Adrenal gland (tissue), 5 donors: Measurements from ENCODE around the gene CDH4.

Source experiments
- POLR2A ChIP-seq, 2 donors: fragments of 450-650 bp; IDR thresholded peaks; one replicate each; pipeline ENCODE4 v1.6.1; 2017; ENCODE audit warnings: antibody characterized with exemption in 2 of 2, mild to moderate bottlenecking in 2 of 2, moderate library complexity in 1 of 2
- TF ChIP-seq, protein P1 (sequence below), 6 experiments: fragments of 450-650 bp in 4 of 6; fragments of 200-600 bp in 2 of 6; sonication (generic) in 1 of 6; IDR thresholded peaks; 1 replicate in 5 of 6; 2 replicates in 1 of 6; pipeline versions ENCODE4 v1.5.1 to v1.8.0; 2016 to 2021; ENCODE audit warnings: antibody characterized with exemption in 6 of 6, mild to moderate bottlenecking in 2 of 6, moderate library complexity in 1 of 6
- donor health status: DM: no; HTN: no; CAD: no.

- TF ChIP-seq, protein P1, sequence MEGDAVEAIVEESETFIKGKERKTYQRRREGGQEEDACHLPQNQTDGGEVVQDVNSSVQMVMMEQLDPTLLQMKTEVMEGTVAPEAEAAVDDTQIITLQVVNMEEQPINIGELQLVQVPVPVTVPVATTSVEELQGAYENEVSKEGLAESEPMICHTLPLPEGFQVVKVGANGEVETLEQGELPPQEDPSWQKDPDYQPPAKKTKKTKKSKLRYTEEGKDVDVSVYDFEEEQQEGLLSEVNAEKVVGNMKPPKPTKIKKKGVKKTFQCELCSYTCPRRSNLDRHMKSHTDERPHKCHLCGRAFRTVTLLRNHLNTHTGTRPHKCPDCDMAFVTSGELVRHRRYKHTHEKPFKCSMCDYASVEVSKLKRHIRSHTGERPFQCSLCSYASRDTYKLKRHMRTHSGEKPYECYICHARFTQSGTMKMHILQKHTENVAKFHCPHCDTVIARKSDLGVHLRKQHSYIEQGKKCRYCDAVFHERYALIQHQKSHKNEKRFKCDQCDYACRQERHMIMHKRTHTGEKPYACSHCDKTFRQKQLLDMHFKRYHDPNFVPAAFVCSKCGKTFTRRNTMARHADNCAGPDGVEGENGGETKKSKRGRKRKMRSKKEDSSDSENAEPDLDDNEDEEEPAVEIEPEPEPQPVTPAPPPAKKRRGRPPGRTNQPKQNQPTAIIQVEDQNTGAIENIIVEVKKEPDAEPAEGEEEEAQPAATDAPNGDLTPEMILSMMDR (IDR thresholded peaks at IDR 0.05) = no peak
- no peak for TF ChIP-seq POLR2A (IDR thresholded peaks at IDR 0.05)
These were observed 270.5 kb downstream of the CDH4 start for GRCh38 chr20:61522498-61523090.
